Retina (tissue), 1 donor: ENCODE measurements around the gene SULT1C4.

Source experiments
- DNase-seq: peaks from one replicate; pipeline ENCODE4 v3.0.0-alpha.2; 2016

SULT1C4 gene

DNA sequence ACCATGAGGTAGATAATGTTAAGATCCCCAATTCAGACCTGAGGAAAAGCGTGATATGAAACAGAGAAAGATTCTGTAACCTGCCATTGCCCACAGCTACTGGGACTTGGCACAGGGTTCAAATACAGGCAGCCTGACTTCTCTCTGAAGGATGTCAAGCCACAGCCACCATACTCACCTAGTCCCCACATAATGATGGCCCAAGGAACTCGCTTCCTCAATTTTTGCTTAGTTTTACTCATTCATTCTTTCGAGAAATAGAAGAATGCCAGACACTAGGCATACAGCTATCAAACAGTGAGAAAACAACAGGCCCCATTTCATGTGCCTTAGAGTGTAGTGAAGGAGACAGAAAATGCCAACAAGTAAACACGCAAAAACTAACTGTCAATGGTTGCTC, 980 bp upstream of the SULT1C4 start:
- DNase-seq = no peak

DNA sequence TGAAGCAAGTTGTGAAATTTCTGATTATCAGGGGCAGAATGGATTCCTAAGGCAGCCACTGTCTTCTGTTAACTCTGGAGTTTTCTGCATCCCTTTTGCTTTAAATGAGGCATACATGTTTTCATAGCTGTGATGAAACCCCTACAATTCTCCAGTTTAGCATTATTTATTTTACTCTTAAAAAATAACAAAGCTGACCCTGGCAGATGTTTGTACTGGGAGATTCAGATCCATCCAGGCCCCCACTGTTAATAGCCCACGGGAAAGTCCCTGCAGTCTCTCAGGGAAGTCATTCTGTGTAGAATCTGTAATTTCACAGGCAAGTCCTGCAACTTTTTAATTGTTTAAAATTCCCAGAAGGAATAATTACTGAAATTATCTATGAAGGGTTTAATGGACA, 353 bp upstream of the SULT1C4 start:
- no peak for DNase-seq

DNA sequence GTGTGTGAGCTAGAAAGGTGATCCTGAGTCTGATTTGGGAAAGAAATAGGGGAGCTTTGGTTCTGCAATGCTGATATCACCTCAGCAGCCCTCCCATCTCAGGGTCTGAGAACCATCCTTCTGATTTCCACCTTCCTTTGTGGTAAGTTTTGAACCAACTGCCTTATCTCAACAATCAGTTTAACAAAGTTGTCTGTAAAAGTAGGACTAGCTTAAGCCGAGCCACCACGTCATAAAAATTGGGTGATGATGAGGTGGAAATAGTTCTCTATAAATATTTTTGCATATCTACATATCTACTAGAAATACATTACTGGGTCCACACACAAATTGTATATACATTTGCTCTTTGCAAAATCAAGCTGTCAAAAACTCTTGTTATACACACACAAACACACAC, 1.1 kb downstream of the SULT1C4 start:
- DNase-seq = no peak

DNA sequence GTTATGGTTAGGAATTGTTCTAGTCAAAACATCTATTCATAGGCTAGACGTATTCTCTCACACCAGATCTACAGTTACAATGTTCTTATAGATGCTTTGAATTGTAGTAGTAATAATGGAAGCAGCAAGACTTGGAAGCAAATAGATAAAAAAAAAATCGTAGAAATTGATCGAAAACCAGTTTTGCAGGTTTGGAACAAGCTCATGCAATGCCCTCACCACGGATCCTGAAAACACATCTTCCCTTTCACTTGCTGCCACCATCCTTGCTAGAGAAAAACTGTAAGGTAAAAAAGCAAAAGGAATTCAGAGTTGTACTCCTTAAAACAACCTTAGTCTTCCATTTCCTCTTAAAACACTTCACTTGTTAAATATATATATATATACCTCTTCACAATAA, 4.4 kb downstream of the SULT1C4 start:
- DNase-seq = no peak

DNA sequence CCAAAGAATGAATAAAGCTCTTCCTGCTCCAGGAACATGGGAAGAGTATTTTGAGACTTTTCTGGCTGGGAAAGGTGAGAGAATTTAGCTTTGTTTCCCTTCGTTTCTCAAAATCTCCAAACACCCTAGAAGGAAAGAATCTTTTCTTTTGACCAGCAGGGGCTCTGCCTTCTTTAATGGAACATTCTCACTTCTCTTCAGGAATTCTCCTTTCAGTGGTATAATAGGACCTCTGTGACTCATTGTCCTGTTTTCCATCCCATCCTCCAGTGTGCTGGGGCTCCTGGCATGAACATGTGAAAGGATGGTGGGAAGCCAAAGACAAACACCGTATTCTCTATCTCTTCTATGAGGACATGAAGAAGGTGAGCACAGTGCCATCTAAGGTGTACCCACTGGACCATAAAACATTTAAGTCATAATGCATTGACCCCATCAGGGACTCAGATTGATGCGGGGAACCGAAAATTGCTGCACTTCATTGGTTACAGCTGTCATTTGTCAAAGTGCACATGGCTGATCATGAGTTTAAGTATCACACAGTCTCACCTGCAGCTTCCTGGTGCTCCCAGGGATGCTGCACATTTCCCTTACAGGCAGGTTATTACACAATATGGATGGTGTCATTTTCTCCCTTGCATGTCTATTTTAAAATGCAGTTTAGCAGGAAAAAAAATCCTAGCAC, 5.5 kb downstream of the SULT1C4 start:
- no peak for DNase-seq

DNA sequence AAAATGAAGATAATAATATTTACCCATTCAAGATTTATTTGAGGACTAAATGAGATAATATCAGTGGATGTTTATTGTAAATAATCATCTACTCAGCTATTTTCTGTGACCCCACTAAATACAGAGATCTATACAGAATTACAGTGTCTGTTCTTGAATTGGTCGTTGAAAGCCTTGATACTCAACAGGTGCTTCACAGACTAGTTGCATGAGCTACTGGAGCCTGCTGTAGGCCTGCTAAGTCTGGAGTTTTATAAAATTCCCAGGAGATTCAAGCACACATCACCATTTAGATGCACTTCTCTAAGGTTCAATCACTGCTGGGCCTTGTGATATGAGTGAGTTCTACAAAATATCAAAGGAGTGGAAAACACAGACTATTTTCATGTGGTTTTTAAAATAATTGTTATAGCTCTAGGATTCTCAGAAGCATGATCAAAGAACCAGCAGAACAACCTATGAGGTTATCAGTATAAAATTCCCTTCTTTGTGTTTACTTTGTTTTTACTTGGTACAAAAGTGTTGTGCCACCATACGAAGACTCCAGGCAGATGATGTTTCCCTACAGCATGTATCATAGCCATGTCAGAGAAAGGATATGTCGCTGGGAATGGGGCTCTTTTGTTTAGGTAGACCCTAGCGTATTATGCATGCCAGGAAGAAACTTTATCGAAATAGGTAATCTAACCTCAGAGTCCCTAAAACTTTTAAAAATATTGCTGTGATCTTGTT, 7.1 kb downstream of the SULT1C4 start:
- DNase-seq = no peak

DNA sequence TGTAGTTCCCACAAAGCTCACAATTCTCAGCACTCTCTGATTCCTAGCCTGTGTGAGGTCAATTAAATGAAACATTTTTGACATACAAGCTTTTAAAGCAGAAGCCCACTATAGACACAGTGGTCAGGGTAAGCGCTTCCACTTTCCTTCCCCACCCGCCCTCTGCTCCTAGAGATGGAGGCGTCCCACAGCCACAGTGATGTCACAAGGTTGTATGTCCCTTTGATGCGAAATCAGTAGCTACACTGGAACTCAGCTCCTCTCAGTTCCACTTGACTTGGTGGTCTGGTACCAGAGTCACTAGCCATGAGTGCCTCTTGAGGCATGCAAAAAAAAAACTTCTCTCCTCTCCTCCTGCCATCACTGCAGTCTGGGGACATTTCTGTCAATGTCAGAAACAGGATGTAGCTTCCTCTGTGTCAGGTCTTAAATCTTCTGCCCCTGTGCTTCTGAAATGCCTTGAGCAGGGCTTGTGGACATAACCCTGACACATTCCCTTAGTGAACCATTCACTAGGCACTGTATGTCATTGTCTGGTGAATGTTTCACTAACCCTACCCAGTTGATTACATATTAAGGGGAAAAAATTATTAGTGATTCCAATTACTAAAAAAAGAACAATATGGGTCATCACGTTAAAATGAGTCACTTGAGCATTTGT, 7.8 kb downstream of the SULT1C4 start:
- DNase-seq = no peak

DNA sequence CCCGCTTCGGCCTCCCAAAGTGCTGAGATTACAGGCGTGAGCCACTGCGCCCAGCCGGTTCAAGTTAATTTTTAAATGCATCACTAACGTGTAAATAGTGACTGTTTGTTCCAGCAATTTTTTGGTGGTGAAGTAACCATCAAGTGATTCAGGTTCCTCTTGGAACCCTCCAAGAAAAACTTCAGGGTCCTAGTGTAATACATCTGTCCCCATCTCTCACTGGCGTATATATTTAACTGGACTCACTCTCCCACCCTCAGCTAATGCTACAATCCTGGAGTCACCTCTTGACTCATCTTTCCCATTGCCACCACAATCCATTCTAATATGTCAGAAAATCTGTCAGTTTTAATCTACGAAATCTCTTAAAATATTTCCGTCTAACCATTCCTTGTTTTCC, 10.3 kb downstream of the SULT1C4 start:
- DNase-seq = no peak

DNA sequence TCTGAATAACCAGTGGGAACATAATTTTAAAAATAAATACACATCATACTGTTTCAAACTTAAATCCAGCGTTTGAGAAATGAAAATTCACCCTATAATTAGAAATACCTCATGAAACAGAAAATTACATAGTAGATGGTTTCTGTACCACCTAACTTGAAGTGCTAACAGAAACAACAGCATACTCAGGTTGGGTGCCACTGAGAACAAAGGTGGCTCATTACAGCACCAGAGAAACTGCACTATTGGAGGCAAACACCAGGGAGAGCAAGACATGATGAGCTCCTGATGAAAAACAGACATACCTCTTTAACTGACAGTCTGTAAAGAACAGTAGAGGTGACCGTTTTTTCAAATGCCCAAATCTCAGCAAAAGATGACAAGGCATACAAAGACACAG, 12.6 kb downstream of the SULT1C4 start:
- DNase-seq = no peak

DNA sequence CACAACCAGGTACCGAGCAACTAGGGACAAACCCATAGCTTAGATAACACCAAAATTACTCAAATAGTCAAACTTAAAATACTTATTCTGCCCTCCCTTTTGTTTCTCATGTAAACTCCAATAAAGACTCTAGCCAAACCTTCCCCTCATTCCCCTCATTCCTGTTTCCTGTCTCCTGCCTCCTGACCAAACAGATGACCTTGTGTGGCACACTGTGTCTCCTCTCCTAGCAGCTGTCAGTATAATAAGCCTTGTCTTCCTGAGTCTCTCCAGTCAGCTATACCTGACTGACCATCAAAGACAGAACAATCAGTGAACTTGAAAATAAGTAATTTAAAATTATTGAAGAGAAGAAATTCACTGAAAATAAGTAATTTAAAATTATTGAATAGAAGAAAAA, 14.3 kb downstream of the SULT1C4 start:
- DNase-seq = no peak

DNA sequence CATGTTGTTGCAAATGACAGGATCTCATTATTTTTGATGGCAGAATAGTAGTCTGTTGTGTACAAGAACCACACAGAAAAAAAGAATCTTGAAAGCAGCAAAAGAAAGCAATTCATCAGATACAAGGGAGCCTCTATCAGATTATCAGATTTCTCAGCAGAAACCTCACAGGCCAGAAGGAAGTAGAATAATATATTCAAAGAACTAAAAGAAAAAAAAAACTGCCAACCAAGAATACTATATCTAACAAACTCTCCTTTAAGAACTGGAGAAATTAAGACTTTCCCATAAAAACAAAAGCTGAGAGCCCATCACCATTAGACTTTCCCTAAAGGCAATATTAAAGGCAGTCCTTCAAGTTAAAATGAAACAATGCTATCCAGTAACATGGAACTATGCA, 15.4 kb downstream of the SULT1C4 start:
- DNase-seq = no peak

DNA sequence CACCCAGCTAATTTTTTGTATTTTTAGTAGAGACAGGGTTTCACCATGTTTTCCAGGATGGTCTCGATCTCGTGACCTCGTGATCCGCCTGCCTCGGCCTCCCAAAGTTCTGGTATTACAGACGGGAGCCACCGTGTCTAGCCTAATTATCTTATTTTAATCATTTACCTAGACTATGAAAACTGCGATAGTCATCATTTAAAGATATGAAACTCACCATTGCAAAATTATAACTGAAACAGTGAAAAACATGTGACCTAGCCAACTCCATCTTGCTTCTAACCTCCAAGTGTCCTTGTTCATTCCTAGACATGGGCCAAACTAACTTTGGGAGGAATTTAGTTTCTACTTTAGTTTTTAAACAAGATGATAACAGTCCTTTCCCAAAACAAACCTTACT, 17.4 kb downstream of the SULT1C4 start:
- no peak for DNase-seq

DNA sequence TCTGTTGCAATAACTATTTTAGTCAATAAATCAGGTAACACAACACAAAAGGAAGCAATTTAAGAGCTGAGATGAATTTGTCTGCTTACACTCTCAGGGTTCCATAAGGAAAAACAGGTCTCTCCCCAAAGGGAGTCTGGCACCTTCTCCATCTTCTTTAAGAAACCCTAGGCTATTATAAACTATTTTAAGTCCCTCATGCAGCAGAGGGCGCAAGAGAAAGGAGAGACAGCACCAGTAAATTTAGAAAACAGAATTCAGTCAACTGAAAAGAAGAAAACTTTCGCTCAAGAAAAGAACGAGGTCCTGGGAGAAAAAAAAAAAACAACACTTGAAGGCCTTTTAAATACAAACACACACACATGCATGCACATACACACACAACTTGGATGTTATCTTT, 19.1 kb downstream of the SULT1C4 start:
- no peak for DNase-seq

DNA sequence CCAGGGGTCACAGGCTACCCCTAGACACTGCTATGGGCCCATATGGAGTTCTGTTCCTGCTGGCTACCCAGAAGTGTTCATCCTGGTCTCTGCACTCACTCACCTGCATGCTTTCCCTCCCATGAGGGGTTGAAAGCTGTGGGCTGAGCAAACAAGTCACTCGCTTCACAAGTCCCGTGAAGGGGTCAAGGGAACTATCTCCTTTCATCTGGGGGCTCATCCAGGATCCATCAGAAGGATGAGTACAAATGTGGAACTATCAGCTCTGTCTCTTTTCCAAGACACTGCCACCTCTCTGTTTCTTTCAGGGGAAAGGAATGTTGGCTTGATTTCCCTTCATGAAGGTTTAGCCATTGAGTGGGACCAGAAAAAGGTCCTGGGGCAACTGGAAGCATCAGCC, 21.7 kb downstream of the SULT1C4 start:
- DNase-seq = no peak

DNA sequence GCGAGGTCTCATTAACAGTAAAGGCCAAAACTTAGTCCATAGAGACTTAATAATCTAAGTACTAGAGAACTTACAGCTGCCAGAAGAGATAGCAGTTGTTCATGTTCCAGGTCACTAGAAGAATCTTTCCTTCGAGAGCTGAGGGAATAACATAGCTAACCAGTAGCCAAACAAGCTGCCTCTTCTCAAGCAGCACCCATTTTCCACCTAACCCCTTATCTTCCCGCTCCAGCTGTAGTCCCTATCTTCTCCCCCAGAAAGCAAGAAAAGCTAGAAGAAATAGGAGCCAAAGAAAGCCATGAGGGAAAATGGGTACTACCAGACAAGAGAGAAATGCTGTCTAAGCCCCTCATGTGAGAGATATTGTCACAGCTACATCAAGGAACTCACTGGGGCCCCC, 24.0 kb downstream of the SULT1C4 start:
- DNase-seq = no peak

DNA sequence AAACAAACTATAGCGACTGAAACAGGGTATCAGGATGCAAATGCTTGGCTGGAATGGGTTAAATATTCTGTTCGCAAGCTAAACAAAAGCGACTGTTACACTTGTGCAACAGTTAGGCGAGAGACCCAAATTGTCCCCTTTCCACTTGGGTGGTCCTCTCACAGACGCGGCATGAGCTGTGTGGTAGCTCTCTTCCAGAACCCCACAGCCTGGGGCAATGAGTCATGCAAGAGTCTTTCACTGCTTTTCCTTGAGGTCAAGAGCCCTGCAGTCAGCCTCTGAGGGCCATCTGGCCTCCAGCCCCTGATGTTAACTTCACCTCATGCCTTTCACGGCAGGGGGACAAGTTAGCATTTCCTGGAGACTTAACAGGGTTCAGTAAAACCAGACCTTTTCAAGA, 25.7 kb downstream of the SULT1C4 start:
- peak; percentile 44 for DNase-seq

DNA sequence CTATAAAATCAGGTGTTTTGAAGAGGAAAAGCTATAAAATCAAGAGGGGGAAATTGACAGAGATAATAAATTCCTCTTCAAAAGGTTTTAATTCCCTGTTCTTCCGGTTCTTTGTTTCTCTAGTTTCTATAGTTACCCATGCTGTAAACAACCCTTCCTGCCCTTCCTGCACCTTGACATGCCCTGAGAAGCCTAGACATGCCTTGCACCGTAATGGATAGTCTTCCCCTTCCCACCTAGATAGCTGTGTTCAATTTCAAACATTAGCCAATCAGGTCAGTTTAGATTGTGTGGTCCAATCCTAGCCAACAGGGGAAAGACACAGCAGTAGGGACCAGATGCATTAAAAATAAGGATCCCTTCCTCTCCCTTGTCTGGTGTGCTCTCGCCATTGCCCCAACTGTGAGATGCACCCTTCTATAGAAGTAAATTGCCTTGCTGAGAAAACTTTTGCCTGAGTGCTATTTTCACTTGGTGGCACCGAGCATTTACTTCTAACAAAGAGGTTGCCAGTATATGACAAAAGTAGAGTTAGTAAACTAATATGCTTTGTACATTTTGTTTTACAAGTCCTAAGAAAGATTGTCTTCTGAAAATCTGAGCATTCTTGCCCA, 27.1 kb downstream of the SULT1C4 start:
- no peak for DNase-seq

DNA sequence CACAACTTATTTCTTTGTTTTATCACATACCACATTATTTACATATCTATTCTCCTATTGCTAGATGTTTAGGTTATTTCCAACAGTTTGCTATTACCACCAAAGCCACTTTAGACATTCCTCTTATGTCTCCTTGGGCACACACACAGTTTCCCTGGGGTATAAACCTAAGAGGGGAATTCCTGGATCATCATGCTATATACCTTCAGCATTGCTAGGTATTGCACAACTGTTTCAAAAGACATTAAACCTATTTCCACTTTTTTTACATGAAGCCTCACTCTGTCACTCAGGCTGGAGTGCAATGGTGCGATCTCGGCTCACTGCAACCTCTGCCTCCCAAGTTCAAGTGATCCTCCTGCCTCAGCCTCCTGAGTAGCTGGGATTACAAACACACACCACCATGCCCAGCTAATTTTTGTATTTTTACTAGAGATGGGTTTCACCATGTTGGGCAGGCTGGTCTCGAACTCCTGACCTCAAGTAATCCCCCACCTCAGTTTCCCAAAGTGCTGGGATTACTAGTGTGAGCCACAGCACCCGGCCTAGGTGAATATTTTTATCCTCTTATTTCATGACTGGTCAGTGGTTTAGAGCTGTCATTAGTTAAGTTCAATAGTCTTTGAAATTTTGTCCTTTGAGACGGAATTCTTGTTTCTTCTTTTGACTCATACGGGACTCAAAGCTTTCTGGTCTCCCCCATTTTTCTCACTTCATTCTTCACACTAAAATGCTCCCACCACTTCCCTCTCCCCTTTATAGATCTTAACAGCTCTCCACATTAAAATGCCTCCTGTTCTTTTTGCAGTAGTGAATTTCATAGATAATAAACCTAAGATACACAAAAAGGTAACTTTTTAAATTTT, 30.3 kb downstream of the SULT1C4 start:
- DNase-seq = no peak

DNA sequence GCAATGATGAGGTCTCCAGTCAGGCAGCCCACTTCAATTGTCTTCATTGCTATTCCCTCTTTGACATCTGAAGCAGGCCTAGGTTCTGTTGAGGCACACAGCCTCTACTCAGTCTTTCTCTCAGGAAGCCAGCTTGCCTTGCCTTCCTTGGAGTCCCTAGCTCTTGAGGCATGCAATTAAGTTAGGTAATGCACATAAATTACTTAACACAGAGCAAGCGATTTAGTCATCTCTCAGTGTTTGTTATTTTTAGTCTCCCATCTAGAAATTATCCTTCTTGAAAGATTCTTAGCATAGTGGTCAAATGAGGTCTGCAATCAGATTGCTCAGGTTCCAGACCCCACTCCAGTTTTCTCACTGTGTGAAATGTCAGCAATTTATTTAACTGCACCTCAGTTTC, 32.0 kb downstream of the SULT1C4 start:
- no peak for DNase-seq

DNA sequence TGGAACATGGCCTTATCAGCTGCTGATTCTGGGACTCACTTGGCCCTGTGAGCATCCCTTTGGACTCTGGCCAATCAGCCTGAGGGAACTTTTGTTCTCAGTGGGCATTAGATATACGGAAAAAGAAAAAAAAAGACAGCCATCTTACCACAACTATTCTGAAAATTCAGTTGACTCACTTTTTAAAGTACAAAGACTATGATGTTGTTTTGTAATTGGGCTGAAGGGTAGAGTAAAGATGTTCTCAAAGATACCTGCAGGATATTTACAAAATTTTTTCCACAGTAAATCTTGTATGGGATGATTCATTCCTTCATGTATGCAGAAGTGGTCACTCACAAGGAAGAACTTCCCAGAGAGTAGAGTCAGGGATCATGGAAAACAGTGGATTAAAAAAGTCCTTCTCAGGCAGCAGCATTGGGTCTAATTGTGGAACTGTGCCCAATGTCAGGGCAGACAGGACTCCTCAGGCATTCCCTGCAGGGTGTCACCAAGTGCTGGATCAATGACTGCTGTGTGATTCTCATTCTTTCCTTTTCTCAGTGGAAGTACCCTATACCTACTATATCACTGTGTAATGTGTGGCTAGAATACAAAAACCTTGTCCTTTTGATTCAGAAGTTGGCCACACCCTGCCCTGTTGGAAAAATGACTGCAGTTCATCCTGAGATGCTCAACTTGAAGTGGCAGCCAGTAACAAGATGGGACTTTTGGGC, 35.4 kb downstream of the SULT1C4 start:
- no peak for DNase-seq

DNA sequence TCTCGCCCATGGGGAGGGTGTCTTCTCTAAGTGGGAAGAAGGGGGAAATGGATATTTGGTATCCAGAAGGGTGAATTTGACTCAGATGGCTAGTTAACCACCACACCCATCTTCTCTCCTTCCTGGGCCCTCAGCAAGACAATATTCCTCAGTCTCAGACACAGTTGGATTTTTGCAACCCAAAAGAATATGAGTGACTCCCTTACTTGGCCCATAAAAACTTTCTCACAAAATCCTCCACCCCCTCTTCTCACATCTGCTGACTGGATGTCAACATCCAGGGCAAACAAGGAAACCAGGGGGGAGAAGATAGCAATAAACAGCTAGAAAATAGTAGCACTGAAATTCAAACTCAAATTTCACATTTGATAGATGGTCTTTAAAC, 35.9 kb downstream of the SULT1C4 start:
- DNase-seq = no peak

DNA sequence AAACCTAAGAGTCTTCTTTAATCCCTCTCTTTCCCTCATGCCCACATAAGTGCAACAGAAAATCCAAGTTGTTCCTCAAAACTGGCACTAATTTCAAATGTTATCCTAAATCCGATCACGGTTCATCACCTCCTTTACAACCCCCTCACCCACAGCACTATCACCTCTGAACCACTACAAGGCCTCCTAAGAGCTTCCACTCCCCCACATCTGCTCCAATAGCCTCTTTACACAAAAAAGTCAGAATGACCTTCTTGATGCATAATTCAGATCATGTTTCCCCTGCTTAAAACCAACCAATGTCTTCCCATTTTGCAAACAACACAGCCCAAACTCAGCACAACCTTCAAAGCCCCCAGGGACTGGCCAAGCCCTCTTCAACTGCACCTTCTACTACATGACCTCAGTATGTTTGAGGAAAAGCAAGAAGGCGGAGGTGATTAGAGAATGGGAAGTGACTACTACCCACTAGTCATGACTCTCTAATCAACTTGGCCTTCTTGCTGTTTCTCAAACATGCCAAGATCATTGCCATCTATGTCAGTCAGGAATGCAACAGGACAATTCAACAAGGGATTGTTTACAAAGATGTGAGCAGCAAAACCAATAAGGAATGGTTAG, 36.6 kb downstream of the SULT1C4 start:
- no peak for DNase-seq
